DOHH2 (cell line): ENCODE results near the gene SLCO1B1.
A peak's percentile ranks its signal among the peaks of the same experiment; 100 is the strongest.

ENCODE experiments used
- H3F3A ChIP-seq: fragments of 200-600 bp; sonication (generic), shearing (Covaris generic); 2 replicates; pipeline ENCODE4 v1.6.0; 2016; ENCODE audit warnings: antibody characterized with exemption, mild to moderate bottlenecking; ENCODE audit not compliant: control insufficient read depth, insufficient read depth
- H3K27ac ChIP-seq: fragments of 200-600 bp; sonication (generic); 2 replicates; pipeline ENCODE4 v1.5.1; 2014; ENCODE audit warnings: low read depth, mild to moderate bottlenecking, low read length, moderate library complexity
- H3K27me3 ChIP-seq: fragments of 200-600 bp; sonication (generic); 2 replicates; pipeline ENCODE4 v1.6.1; 2014; ENCODE audit warnings: mild to moderate bottlenecking, low read length, mixed read lengths; ENCODE audit not compliant: control insufficient read depth
- H3K36me3 ChIP-seq: fragments of 200-600 bp; sonication (generic); 2 replicates; pipeline ENCODE4 v1.6.1; 2014; ENCODE audit warnings: mild to moderate bottlenecking, low read length, moderate library complexity, mixed read lengths; ENCODE audit not compliant: control insufficient read depth
- H3K4me1 ChIP-seq: fragments of 200-600 bp; sonication (generic); 2 replicates; pipeline ENCODE4 v1.6.1; 2014; ENCODE audit warnings: mild to moderate bottlenecking, low read length, mixed read lengths; ENCODE audit not compliant: control insufficient read depth
- H3K4me2 ChIP-seq: fragments of 200-600 bp; sonication (generic); 2 replicates; pipeline ENCODE4 v1.6.0; 2014; ENCODE audit warnings: mild to moderate bottlenecking, low read length, moderate library complexity
- H3K4me3 ChIP-seq: fragments of 200-600 bp; sonication (generic); 2 replicates; pipeline ENCODE4 v1.5.1; 2014; ENCODE audit warnings: mild to moderate bottlenecking, low read length, mixed read lengths
- H3K79me2 ChIP-seq: fragments of 200-600 bp; sonication (generic); 2 replicates; pipeline ENCODE4 v1.6.1; 2014; ENCODE audit warnings: mild to moderate bottlenecking, low read length, mixed read lengths; ENCODE audit not compliant: control insufficient read depth
- H3K9me2 ChIP-seq: fragments of 200-600 bp; sonication (generic); replicated peaks from 2 replicates; pipeline ENCODE4 v1.6.1; 2014; ENCODE audit warnings: mild to moderate bottlenecking, low read length, mixed read lengths; ENCODE audit not compliant: control insufficient read depth
- H3K9me3 ChIP-seq: fragments of 200-600 bp; sonication (generic); 2 replicates; pipeline ENCODE4 v1.6.1; 2014; ENCODE audit warnings: antibody characterized with exemption, low read length, mixed read lengths; ENCODE audit not compliant: control insufficient read depth, insufficient read depth
- H4K20me1 ChIP-seq: fragments of 200-600 bp; sonication (generic); 2 replicates; pipeline ENCODE4 v1.6.0; 2014; ENCODE audit warnings: low read depth, mild to moderate bottlenecking, antibody characterized with exemption, low read length, moderate library complexity; ENCODE audit not compliant: control insufficient read depth, insufficient read depth
- EZH2phosphoT487 ChIP-seq: fragments of 200-600 bp; sonication (generic); IDR thresholded peaks from 2 replicates; pipeline ENCODE4 v1.6.1; 2017; ENCODE audit warnings: borderline replicate concordance, mild to moderate bottlenecking, antibody characterized with exemption, low read length, moderate library complexity, mixed read lengths
- TF ChIP-seq, protein P1 (sequence below): fragments of 200-600 bp; sonication (generic); IDR thresholded peaks from one replicate; pipeline ENCODE4 v1.5.1; 2014; ENCODE audit warnings: antibody characterized with exemption, mild to moderate bottlenecking, low read depth, low read length; ENCODE audit not compliant: poor library complexity, severe bottlenecking

The SLCO1B1 gene

DNA sequence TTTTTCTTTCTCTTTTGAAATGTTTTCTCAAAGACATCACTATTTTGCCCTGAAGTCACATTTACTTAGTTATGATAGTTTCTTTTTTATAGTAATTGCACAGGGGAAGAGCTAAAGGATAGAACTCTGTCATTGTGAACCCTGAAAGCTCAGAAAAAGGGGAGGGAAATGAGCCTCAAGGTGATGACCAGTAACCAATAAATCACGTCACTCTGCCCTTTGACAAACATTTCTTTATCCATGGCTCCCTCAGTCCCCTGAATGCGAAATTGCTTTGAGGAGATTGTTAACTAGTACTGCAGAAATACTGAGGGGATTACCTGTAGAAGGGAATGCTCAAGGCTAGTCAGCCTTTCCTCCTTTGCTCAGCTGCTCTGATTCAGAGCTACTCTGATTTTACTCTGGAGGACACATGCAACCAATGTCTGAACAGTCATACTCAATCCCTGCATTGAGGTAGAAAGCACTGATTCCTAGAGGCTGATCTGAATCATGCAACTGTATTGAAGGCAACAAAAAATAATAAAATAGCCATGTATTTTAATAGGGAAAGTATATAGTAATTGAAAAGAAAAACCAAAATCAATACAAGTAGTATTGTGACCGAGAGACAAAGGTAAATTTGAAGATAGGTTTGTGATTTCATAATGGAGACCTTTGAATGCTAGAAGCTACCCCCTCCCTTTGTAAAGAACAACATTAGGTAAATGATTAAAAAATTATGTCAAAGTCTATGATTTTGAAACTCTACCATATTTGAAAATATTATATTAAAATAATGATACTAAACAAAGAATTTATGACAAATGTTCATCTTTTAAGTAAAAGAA lies 24.7 kb downstream of the SLCO1B1 start:
- Histone ChIP-seq H3K79me2 (no peaks in the 10 kb centered on the region), H3K27ac (no peak overlapping the region), H3K4me3 (no peak overlapping the region), H3K9me3 (no peaks in the 10 kb centered on the region), H3K4me2 (no peak overlapping the region), H3K9me2 (no peaks in the 10 kb centered on the region), H4K20me1 (no peaks in the 10 kb centered on the region), H3K36me3 (no peaks in the 10 kb centered on the region), H3F3A (no peaks in the 10 kb centered on the region), H3K4me1 (no peaks in the 10 kb centered on the region), H3K27me3 (no peaks in the 10 kb centered on the region)
- TF ChIP-seq EZH2phosphoT487 = no peak
- TF ChIP-seq, protein P1, sequence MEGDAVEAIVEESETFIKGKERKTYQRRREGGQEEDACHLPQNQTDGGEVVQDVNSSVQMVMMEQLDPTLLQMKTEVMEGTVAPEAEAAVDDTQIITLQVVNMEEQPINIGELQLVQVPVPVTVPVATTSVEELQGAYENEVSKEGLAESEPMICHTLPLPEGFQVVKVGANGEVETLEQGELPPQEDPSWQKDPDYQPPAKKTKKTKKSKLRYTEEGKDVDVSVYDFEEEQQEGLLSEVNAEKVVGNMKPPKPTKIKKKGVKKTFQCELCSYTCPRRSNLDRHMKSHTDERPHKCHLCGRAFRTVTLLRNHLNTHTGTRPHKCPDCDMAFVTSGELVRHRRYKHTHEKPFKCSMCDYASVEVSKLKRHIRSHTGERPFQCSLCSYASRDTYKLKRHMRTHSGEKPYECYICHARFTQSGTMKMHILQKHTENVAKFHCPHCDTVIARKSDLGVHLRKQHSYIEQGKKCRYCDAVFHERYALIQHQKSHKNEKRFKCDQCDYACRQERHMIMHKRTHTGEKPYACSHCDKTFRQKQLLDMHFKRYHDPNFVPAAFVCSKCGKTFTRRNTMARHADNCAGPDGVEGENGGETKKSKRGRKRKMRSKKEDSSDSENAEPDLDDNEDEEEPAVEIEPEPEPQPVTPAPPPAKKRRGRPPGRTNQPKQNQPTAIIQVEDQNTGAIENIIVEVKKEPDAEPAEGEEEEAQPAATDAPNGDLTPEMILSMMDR = no peak

DNA sequence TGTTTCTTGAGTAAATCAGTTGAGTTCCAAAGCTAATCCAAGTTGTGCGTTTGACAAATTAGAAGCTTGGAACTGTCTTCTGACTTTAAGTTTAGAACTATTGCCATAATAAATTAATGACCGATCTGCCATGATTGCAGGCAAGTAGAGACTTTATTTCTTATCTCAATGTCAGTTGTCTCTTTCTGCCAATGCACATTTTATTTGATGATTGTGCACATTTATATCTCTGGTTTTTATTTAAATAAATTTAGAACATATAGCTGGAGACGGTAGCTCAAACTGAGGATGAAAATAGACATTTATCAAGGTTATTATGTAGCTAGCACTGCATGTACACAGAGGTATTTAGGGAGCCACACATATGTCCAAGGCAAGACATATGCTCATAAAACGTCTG lies 34.1 kb downstream of the SLCO1B1 start:
- Histone ChIP-seq H3K9me2 (no peaks in the 10 kb centered on the region), H3K27ac (no peak overlapping the region), H3K27me3 (no peaks in the 10 kb centered on the region)

DNA sequence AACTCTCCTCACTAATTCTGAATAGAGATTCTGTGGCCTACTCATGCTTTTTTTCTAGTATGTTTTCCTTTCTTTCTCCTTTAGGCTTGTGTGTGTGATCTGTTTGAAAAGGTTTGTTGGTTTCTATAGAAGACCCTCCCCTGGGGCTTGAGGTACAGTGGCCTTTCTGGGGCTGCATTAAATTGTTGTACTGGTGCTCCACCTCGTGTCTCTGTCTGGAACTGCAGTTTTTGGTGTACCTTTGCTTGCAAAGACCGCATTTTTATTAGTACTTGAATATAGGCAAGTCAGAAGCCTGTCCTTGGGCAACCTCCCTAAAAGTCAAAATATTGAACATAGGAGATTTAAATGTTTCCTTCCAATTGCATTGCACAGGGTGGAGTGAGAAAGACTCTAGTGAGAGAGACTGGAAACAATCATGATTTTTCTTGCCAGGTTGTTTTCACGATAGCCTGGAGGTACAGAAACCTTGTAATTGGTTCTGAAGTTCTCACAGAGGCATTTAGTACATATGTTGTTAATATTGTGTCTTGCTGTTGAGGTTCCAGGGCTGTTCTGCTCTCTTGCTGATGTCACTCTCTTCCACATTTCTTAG lies 39.0 kb downstream of the SLCO1B1 start:
- H3K4me3 ChIP-seq = no peak overlapping the region
- no peaks in the 10 kb centered on the region for H3K9me3 ChIP-seq
- H3F3A ChIP-seq = no peaks in the 10 kb centered on the region
- no peaks in the 10 kb centered on the region for H3K27me3 ChIP-seq
- no peaks in the 10 kb centered on the region for H3K9me2 ChIP-seq
- no peak for TF ChIP-seq EZH2phosphoT487
- TF ChIP-seq, protein P1 = peak; percentile 90
- no peak overlapping the region for H3K27ac ChIP-seq
- H3K4me2 ChIP-seq = no peak overlapping the region
- H4K20me1 ChIP-seq = no peaks in the 10 kb centered on the region
- H3K79me2 ChIP-seq = no peaks in the 10 kb centered on the region
- no peaks in the 10 kb centered on the region for H3K4me1 ChIP-seq
- H3K36me3 ChIP-seq = no peaks in the 10 kb centered on the region

More for the DNA sequence above, 34.1 kb downstream of the SLCO1B1 start:
- Histone ChIP-seq H4K20me1 (no peaks in the 10 kb centered on the region), H3K36me3 (no peaks in the 10 kb centered on the region), H3F3A (no peaks in the 10 kb centered on the region), H3K4me3 (no peak overlapping the region), H3K4me1 (no peaks in the 10 kb centered on the region), H3K79me2 (no peaks in the 10 kb centered on the region), H3K4me2 (no peak overlapping the region), H3K9me3 (no peaks in the 10 kb centered on the region)
- TF ChIP-seq, protein P1 = no peak
- no peak for TF ChIP-seq EZH2phosphoT487
